HG02840 (cell line): ENCODE measurements around the gene PRELID2.
"Not testable (repeated sequence)": the region's sequence is repeated elsewhere in the genome, so short reads cannot be mapped to it uniquely, and the experiment has no call there.

ENCODE experiments used
- ATAC-seq: cut with Tn5 transposase; IDR thresholded peaks from one replicate; pipeline ENCODE4 v1.9.1; 2021; ENCODE audit warnings: mild to moderate bottlenecking, moderate library complexity, moderate number of reproducible peaks; ENCODE audit not compliant: unreplicated experiment, low FRiP score

PRELID2 gene

GRCh38 chr5:145800181-145800580, 35.0 kb downstream of the PRELID2 start:
- no peak for ATAC-seq

- not testable (repeated sequence) for ATAC-seq
These were observed 36.6 kb downstream of the PRELID2 start for GRCh38 chr5:145798503-145798902.

- ATAC-seq = no peak
These were observed 37.8 kb downstream of the PRELID2 start for GRCh38 chr5:145797336-145797735.

GRCh38 chr5:145796318-145796717, 38.8 kb downstream of the PRELID2 start:
- ATAC-seq = no peak

- ATAC-seq = no peak
These were observed 41.6 kb downstream of the PRELID2 start for GRCh38 chr5:145793574-145793973.

GRCh38 chr5:145792840-145793239, 42.3 kb downstream of the PRELID2 start:
- no peak for ATAC-seq

GRCh38 chr5:145791866-145792265, 43.3 kb downstream of the PRELID2 start:
- no peak for ATAC-seq

GRCh38 chr5:145787996-145788395, 47.1 kb downstream of the PRELID2 start:
- ATAC-seq = no peak

- no peak for ATAC-seq
These were observed 47.6 kb downstream of the PRELID2 start for GRCh38 chr5:145787507-145787906.

- ATAC-seq = no peak
These were observed 48.1 kb downstream of the PRELID2 start for GRCh38 chr5:145787001-145787400.

GRCh38 chr5:145780982-145781381, 54.2 kb downstream of the PRELID2 start:
- no peak for ATAC-seq

GRCh38 chr5:145778144-145778900, 56.8 kb downstream of the PRELID2 start:
- ATAC-seq = no peak

- no peak for ATAC-seq
These were observed 57.6 kb downstream of the PRELID2 start for GRCh38 chr5:145777445-145778063.

GRCh38 chr5:145776886-145777285, 58.3 kb downstream of the PRELID2 start:
- ATAC-seq = no peak

GRCh38 chr5:145775893-145776444, 59.2 kb downstream of the PRELID2 start:
- no peak for ATAC-seq

GRCh38 chr5:145775411-145775810, 59.7 kb downstream of the PRELID2 start:
- no peak for ATAC-seq

- no peak for ATAC-seq
These were observed 60.7 kb downstream of the PRELID2 start for GRCh38 chr5:145774442-145774841.

GRCh38 chr5:145772466-145772865, 62.7 kb downstream of the PRELID2 start:
- no peak for ATAC-seq

GRCh38 chr5:145768863-145769262, 66.3 kb downstream of the PRELID2 start:
- ATAC-seq = no peak

- no peak for ATAC-seq
These were observed 70.8 kb downstream of the PRELID2 start for GRCh38 chr5:145764325-145764724.

- no peak for ATAC-seq
These were observed 72.3 kb downstream of the PRELID2 start for GRCh38 chr5:145762833-145763232.

GRCh38 chr5:145761254-145761653, 73.9 kb downstream of the PRELID2 start:
- ATAC-seq = no peak
